HG02759 (cell line): ENCODE measurements around the gene LRP3.
"Not testable (repeated sequence)": the region's sequence is repeated elsewhere in the genome, so short reads cannot be mapped to it uniquely, and the experiment has no call there.

Source experiments
- ATAC-seq: cut with Tn5 transposase; IDR thresholded peaks from one replicate; pipeline ENCODE4 v1.9.1; 2021; ENCODE audit warnings: mild to moderate bottlenecking, moderate library complexity; ENCODE audit not compliant: unreplicated experiment

Gene LRP3

GRCh38 chr19:33193865-33194362 is at the start of gene LRP3:
TSS of gene LRP3 (plus strand) at chr19:33194330. CDS start at chr19:33194786, 456 bp downstream.
- ATAC-seq, result no peak

GRCh38 chr19:33146209-33146608 is 47.9 kb upstream of the LRP3 start:
- ATAC-seq, result no peak

- ATAC-seq, result no peak
These were observed 46.6 kb upstream of the LRP3 start for GRCh38 chr19:33147538-33147937.

- ATAC-seq, result no peak
These were observed 43.1 kb upstream of the LRP3 start for GRCh38 chr19:33150852-33151518.

GRCh38 chr19:33152176-33152575 is 42.0 kb upstream of the LRP3 start:
- no peak for ATAC-seq

- not testable (repeated sequence) for ATAC-seq
These were observed 41.5 kb upstream of the LRP3 start for GRCh38 chr19:33152625-33153024.

GRCh38 chr19:33154313-33154712 is 39.8 kb upstream of the LRP3 start:
- ATAC-seq, result not testable (repeated sequence)

GRCh38 chr19:33156334-33156733 is 37.8 kb upstream of the LRP3 start:
- ATAC-seq, result no peak

GRCh38 chr19:33157906-33158305 is 36.2 kb upstream of the LRP3 start:
- ATAC-seq, result no peak

- no peak for ATAC-seq
These were observed 35.8 kb upstream of the LRP3 start for GRCh38 chr19:33158365-33158764.

- ATAC-seq, result no peak
These were observed 35.0 kb upstream of the LRP3 start for GRCh38 chr19:33159149-33159548.

GRCh38 chr19:33159893-33160292 is 34.2 kb upstream of the LRP3 start:
- no peak for ATAC-seq

- no peak for ATAC-seq
These were observed 32.9 kb upstream of the LRP3 start for GRCh38 chr19:33161201-33161600.

GRCh38 chr19:33163481-33163880 is 30.6 kb upstream of the LRP3 start:
- ATAC-seq, result no peak

GRCh38 chr19:33166037-33166436 is 28.1 kb upstream of the LRP3 start:
- ATAC-seq, result not testable (repeated sequence)

- ATAC-seq, result no peak
These were observed 26.7 kb upstream of the LRP3 start for GRCh38 chr19:33167438-33167837.

- no peak for ATAC-seq
These were observed 25.6 kb upstream of the LRP3 start for GRCh38 chr19:33168528-33168927.

- ATAC-seq, result no peak
These were observed 22.8 kb upstream of the LRP3 start for GRCh38 chr19:33171222-33171795.

GRCh38 chr19:33171916-33172359 is 22.2 kb upstream of the LRP3 start:
- ATAC-seq, result no peak

GRCh38 chr19:33174186-33174585 is 19.9 kb upstream of the LRP3 start:
- no peak for ATAC-seq

GRCh38 chr19:33175156-33175782 is 18.9 kb upstream of the LRP3 start:
- ATAC-seq, result no peak
